ENCODE data around the gene KIF26B. TPM values are rescaled to one million over a fixed set of nuclear protein-coding genes. Genes with fewer than 3 reads are reported as not detected.

The KIF26B gene
- total RNA-seq, 1 experiment from 2014 or later: 1.2 TPM

- TF ChIP-seq E2F1 (CRISPR knock-in tag; IDR thresholded peaks at IDR 0.05) (no peak), TP53 (CRISPR knock-in tag; IDR thresholded peaks at IDR 0.05) (no peak), IRF2 (CRISPR knock-in tag; IDR thresholded peaks at IDR 0.05; ENCODE audit: borderline replicate concordance, low read depth) (no peak), STAT6 (CRISPR knock-in tag; conservative IDR thresholded peaks at IDR 0.05; ENCODE audit: low read depth) (no peak), SMAD3 (CRISPR knock-in tag; IDR thresholded peaks at IDR 0.05; ENCODE audit: borderline replicate concordance) (no peak), NFATC4 (CRISPR knock-in tag; IDR thresholded peaks at IDR 0.05) (no peak)
These were observed 448.6 kb downstream of the KIF26B start (continued) for GRCh38 chr1:245603311-245603865.

GRCh38 chr1:245604979-245605378 lies 450.2 kb downstream of the KIF26B start:
- no peak for TF ChIP-seq CBFB (CRISPR knock-in tag; IDR thresholded peaks at IDR 0.05; ENCODE audit: low read depth)
- no peak for TF ChIP-seq HMGXB4 (CRISPR knock-in tag; IDR thresholded peaks at IDR 0.05)
- TF ChIP-seq HMGA2 (CRISPR knock-in tag; IDR thresholded peaks at IDR 0.05): no peak
- no peak for TF ChIP-seq ZNF423 (CRISPR knock-in tag; IDR thresholded peaks at IDR 0.05)
- no peak for TF ChIP-seq ZNF416 (CRISPR knock-in tag; IDR thresholded peaks at IDR 0.05)
- no peak for TF ChIP-seq NFE2L1 (CRISPR knock-in tag; IDR thresholded peaks at IDR 0.05)
- no peak for TF ChIP-seq E2F4 (CRISPR knock-in tag; IDR thresholded peaks at IDR 0.05; ENCODE audit: borderline replicate concordance, low read depth)
- TF ChIP-seq AR (CRISPR knock-in tag; IDR thresholded peaks at IDR 0.05): no peak
- no peak for TF ChIP-seq NR1H2 (CRISPR knock-in tag; IDR thresholded peaks at IDR 0.05)
- H3K9me3 Mint-ChIP-seq: no peaks in the 10 kb centered on the region
- ATAC-seq (no peak), DNase-seq (ENCODE audit: low spot score) (no peak)
- ChIA-PET POLR2A (interaction anchor here (0.5 kb wide), 1 partner anchor 587 kb away, joined by 3 read pairs; no protein-coding TSS in a partner anchor), CTCF (no interaction called here)
- no peaks in the 10 kb centered on the region for H3K4me1 Mint-ChIP-seq
- no peaks in the 10 kb centered on the region for H3K36me3 Mint-ChIP-seq
- no peaks in the 10 kb centered on the region for H3K27me3 Mint-ChIP-seq (ENCODE audit: low read depth)
- H3K4me3 Mint-ChIP-seq: no peak overlapping the region
- no peak overlapping the region for H3K27ac Mint-ChIP-seq
